AG09319 (cell line): ENCODE data around the gene NR5A2.

Experiments used
- DNase-seq: peaks from one replicate; pipeline ENCODE4 v3.0.0-alpha.2; 2010; ENCODE audit warnings: low read depth; ENCODE audit errors: extremely low read depth
- CTCF ChIP-seq: IDR thresholded peaks from 2 replicates; pipeline ENCODE4 v1.5.1; 2011; ENCODE audit warnings: low read depth, mild to moderate bottlenecking, inconsistent platforms, low read length, moderate library complexity

The NR5A2 gene

GRCh38 chr1:200176798-200177197, 149.3 kb downstream of the NR5A2 start:
- no peak for TF ChIP-seq CTCF
- no peak for DNase-seq

GRCh38 chr1:200178340-200178739, 150.8 kb downstream of the NR5A2 start:
- DNase-seq: no peak
- no peak for TF ChIP-seq CTCF

GRCh38 chr1:200179126-200179780, 151.7 kb downstream of the NR5A2 start:
- TF ChIP-seq CTCF: no peak
- DNase-seq: peak; percentile 88

- no peak for TF ChIP-seq CTCF
- DNase-seq: no peak
Measured at GRCh38 chr1:200179781-200180160, 152.3 kb downstream of the NR5A2 start.

GRCh38 chr1:200180821-200181220, 153.3 kb downstream of the NR5A2 start:
- peak; percentile 42 for TF ChIP-seq CTCF
- peak; percentile 80 for DNase-seq

GRCh38 chr1:200181861-200182260, 154.4 kb downstream of the NR5A2 start:
- no peak for TF ChIP-seq CTCF
- no peak for DNase-seq

GRCh38 chr1:200182701-200183100, 155.2 kb downstream of the NR5A2 start:
- no peak for TF ChIP-seq CTCF
- no peak for DNase-seq
